PC-3 (cell line): ENCODE results near the gene FGFR2.

Experiments
- CTCF ChIP-seq: fragments of 300-600 bp; sonication (generic); conservative IDR thresholded peaks from 2 replicates; pipeline ENCODE4 v1.5.1; 2017; ENCODE audit warnings: antibody characterized with exemption, low read depth, mild to moderate bottlenecking, low read length
- EZH2 ChIP-seq: fragments of 300-600 bp; sonication (generic); IDR thresholded peaks from one replicate; pipeline ENCODE4 v1.6.1; 2017; ENCODE audit warnings: antibody characterized with exemption, mild to moderate bottlenecking, low read length; ENCODE audit not compliant: unreplicated experiment

GRCh38 chr10:121593281-121594075 is 4.8 kb downstream of the FGFR2 start:
- TF ChIP-seq CTCF (no peak), EZH2 (no peak)
